GM03348 (cell line): Measurements from ENCODE around the gene C1QTNF1.
"Not testable (repeated sequence)": the region's sequence is repeated elsewhere in the genome, so short reads cannot be mapped to it uniquely, and the experiment has no call there.

Source experiments
- DNase-seq: peaks from one replicate; pipeline ENCODE4 v3.0.0; 2012; ENCODE audit warnings: low spot score

C1QTNF1 gene

GRCh38 chr17:79023180-79023705 is 726 bp upstream of the C1QTNF1 start:
- no peak for DNase-seq

DNA sequence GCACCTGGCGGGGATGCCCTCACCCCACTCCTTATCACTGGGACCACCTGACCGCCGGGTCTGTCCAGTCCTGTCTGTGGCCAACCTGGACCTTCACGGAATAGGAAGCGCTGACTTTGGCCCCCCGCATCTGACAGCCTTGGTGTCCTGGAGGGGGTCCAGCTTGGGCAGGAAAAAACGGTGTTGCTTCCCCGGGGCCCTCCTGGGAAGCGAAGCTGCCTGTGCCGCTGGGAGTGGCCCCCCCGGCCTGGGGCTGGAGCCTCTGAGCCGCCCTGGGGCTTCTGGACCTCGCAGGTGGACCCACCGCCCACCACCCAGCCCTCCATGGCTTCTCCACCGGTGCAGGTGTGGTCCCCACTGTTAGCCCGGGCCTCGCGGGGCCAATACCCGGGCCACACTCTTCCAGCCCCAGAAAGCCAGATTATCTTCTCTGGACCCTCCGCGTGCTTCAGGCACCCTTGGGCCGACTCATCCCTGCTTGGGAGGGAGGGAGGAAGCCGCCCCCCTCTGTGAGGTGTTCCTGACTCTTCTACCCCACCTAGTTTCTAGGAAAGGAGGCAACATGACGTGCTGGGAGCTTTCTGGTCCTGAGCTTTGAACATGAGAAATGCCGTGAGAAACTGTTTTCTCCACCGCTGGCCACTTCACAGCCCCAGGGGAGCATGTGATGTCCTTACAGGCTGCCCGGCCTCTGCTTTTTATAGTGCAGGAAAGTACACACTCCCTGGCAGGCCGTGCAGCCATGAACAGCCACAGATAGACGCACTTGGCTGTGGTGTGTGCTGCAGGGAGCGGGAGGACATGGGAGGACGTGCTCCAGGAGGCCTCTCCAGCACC is 1.1 kb downstream of the C1QTNF1 start:
- no peak for DNase-seq

DNA sequence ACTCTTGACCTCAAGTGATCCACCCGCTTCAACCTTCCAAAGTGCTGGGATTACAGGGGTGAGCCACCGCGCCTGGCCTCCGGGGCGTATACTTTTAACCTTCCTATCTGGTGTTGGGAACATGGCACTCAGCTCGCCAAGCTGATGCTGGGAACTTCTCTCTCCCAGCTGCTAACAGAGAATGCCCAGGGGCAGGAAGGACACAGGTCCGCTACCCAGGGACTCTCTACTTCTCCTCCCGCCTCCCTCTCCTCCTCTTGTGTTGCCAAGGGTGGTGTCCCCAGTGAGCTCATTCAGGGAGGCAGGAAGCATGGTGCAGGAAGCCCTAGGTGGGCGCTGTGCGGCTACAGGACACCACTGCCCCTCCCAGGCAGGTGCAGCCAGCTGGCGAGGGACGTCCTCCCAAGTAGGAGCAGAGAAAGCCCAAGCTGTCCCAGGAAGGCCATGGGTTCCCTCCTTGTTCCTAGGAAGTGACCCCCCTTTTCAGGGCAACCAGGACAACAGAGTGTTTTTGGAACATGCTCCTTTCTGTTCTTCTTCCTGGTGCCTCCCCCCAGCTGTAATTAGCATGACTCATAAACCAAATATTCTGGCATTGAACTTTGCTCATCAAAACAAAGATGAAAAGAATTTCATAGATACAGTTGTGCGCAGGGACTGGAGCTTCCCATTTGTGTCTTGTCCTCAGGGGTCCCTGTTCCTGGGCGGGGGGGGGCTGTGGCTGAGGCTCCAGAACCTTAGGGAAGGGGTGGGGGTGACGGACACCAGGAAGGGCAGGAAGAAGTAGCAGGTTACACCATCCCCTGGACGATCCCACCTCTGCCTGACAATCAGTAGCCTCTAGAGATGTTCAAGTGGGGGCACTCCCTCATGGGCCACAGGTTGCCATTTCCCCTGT is 2.7 kb downstream of the C1QTNF1 start:
- peak; percentile 83 for DNase-seq

- DNase-seq = no peak
These were observed 3.4 kb downstream of the C1QTNF1 start for GRCh38 chr17:79027274-79027924.

GRCh38 chr17:79027925-79028491 is 4.0 kb downstream of the C1QTNF1 start:
- DNase-seq = peak; percentile 38

- DNase-seq = no peak
These were observed 4.7 kb downstream of the C1QTNF1 start for GRCh38 chr17:79028496-79029326.

GRCh38 chr17:79029327-79030009 is 5.5 kb downstream of the C1QTNF1 start:
- DNase-seq = no peak

DNA sequence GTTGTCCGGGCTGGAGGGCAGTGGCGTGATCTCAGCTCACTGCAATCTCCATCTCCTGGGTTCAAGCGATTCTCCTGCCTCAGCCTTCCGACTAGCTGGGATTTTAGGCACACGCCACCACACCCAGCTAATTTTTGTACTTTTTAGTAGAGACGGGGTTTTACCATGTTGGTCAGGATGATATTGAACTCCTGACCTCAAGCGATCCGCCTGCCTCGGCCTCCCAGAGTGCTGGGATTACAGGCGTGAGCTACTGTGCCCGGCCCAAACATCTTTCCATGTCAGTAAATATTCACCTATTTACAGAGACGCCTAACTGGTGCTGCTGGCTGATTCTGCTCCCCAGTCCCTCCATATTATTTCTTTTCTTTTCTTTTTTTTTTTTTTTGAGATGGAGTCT is 6.7 kb downstream of the C1QTNF1 start:
- DNase-seq = not testable (repeated sequence)

- peak; percentile 15 for DNase-seq
These were observed 8.3 kb downstream of the C1QTNF1 start for GRCh38 chr17:79031996-79032875.

GRCh38 chr17:79033046-79033616 is 9.2 kb downstream of the C1QTNF1 start:
- DNase-seq = no peak

- no peak for DNase-seq
These were observed 10.0 kb downstream of the C1QTNF1 start for GRCh38 chr17:79033741-79034501.

- no peak for DNase-seq
These were observed 11.0 kb downstream of the C1QTNF1 start for GRCh38 chr17:79034931-79035485.

GRCh38 chr17:79035686-79036085 is 11.7 kb downstream of the C1QTNF1 start:
- DNase-seq = no peak

DNA sequence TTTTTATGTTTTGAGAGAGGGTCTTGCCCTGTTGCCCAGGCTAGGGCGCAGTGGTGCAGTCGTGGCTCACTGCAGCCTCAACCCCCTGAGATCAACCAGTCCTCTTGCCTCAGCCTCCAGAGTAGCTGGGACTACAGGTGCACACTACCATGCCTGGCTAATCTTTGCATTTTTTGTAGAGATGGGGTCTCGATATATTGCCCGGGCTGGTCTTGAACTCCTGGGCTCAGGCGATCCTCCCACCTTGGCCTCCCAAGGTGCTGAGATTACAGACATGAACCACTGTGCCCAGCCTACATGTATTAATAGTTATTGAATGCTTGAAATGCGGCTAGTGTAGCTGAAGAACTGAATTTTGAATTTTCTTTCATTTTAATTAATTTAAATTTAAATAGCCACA is 12.2 kb downstream of the C1QTNF1 start:
- DNase-seq = no peak

DNA sequence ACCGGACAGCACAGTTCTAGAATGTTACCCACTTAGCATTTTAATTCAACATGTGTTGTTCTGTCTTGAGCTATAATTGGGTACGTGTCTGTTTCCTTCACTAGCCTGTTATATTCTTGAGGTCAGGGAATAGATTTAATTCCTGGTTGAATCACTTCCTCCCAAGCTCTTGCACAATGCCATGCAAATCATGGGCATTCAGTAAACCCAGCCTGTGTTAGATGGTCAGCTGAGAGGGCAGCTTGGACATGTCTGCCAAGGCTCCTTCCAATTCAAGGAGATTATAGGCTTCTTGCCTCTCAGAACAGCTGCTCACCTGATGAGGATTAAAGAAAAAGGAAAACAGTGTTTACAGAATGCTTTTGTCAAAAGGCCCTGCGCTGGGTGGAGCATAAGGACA is 12.6 kb downstream of the C1QTNF1 start:
- peak; percentile 88 for DNase-seq

GRCh38 chr17:79038545-79039135 is 14.7 kb downstream of the C1QTNF1 start:
- DNase-seq = peak; percentile 89

DNA sequence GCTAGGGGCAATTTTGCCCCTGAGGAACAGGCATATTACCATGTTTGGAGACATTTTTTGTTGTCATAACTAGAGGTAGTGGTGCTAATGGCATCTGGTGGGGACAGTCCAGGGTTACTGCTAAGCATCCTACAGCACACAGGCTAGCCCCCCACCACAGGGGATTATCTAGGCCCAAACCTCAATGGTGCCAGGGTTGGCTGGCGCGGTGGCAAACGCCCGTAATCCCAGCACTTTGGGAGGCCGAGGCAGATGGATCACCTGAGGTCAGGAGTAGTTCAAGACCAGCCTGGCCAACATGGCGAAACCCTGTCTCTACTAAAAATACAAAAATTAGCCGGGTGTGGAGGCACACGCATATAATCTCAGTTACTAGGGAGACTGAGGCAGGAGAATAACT is 15.2 kb downstream of the C1QTNF1 start:
- no peak for DNase-seq

GRCh38 chr17:79039886-79040285 is 15.9 kb downstream of the C1QTNF1 start:
- DNase-seq = no peak
